ENCODE measurements around the gene NPDC1. TPM values are rescaled to one million over a fixed set of nuclear protein-coding genes. Genes with fewer than 3 reads are reported as not detected.
"Not testable (repeated sequence)": the region's sequence is repeated elsewhere in the genome, so short reads cannot be mapped to it uniquely, and the experiment has no call there.

Gene NPDC1
- total RNA-seq, 4 donors from 2014 or later, result 25.2 to 221 (median 59.2) TPM

DNA sequence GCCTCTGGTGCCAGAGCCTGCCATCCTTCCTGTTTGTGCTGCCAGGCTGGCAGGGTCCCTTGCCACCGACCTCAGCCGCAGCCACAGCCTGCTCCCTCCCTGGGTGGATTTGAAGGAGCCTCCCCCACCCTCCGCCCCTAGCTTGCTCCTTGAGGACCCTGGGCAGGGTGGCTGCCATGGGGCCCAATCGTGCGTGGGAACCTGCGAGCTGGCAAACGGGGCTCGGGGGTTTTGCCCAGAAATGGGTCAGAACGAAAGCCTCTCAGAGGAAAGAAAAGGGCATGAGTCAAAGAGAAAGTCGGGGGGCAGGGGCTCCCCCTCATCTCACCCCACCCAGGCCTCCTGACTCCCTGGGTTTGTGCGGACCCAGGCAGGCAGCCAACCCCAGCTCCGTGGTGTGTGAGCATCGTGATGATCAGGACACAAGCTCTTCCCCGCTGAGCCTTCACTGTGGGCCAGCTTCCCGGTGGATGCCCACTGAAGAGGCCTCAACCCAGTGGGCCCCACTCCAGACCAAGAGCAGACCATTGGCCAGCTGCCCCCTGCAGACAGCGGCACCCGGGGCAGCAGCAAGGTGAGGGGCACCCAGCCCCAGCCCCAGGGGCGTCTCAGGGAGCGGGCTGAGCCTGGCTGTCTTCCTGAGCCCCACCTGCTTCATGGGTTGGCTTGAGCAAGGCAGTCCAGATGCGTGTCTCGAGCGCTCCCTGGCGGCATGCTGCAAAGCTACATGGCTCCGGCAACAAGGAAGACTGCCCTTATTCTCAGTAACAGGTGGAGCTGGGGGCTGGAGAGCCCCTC, 11.1 kb downstream of the NPDC1 start:
- no peaks in the 10 kb centered on the region for H3K9me3 ChIP-seq
- intact Hi-C loops (cut with DNase I; ENCODE audit: low total_unique reads), result loop anchor here (5.0 kb wide), 1 partner anchor 248 kb away; no protein-coding TSS in a partner anchor
- TF ChIP-seq, protein P1, sequence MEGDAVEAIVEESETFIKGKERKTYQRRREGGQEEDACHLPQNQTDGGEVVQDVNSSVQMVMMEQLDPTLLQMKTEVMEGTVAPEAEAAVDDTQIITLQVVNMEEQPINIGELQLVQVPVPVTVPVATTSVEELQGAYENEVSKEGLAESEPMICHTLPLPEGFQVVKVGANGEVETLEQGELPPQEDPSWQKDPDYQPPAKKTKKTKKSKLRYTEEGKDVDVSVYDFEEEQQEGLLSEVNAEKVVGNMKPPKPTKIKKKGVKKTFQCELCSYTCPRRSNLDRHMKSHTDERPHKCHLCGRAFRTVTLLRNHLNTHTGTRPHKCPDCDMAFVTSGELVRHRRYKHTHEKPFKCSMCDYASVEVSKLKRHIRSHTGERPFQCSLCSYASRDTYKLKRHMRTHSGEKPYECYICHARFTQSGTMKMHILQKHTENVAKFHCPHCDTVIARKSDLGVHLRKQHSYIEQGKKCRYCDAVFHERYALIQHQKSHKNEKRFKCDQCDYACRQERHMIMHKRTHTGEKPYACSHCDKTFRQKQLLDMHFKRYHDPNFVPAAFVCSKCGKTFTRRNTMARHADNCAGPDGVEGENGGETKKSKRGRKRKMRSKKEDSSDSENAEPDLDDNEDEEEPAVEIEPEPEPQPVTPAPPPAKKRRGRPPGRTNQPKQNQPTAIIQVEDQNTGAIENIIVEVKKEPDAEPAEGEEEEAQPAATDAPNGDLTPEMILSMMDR (IDR thresholded peaks at IDR 0.05), result peak; percentile 82 to 92 (median 88)
- no peak for TF ChIP-seq POLR2A (IDR thresholded peaks at IDR 0.05)
- DNase-seq, result peak; percentile 76 to 78
- H3K4me3 ChIP-seq, result no peak overlapping the region
- H3K4me1 ChIP-seq, result no peaks in the 10 kb centered on the region
- no peaks in the 10 kb centered on the region for H3K27me3 ChIP-seq
- H3K36me3 ChIP-seq, result no peaks in the 10 kb centered on the region
- H3K27ac ChIP-seq, result no peak overlapping the region

DNA sequence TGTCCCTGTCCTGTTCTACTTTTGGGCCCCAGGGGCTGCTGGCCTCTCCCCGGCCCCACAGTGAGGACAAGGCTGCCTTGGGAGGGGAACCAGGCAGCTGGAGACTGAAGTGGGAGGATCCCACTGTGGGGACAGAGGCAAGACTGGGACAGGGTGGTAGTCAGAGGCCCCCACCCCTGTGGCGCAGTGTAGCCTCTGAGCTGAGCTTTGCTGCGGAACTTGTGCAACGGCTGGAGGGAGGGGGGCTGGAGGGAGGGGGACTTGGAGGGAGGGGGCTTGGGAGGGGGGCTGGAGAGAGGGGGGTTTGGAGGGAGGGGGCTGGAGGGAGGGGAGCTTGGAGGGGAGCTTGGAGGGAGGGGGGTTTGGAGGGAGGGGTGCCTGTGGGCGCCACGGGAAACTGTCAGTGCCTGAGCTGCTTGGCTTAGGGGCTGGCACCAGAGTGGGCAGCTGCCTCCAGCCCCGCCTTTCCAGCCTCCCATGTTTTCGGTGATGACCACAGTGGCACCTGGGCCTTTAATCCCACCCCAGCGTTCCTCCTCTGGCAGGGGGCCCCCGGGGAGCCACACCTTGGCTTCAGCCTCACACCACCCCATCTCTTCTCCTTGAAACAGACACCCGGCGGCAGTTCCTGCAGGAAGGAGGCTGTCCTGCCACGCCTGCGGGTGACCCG, 11.8 kb downstream of the NPDC1 start:
- H3K27me3 ChIP-seq, result no peaks in the 10 kb centered on the region
- TF ChIP-seq, protein P1 (IDR thresholded peaks at IDR 0.05), result no peak
- no peak for TF ChIP-seq POLR2A (IDR thresholded peaks at IDR 0.05)
- H3K4me3 ChIP-seq, result no peak overlapping the region
- H3K27ac ChIP-seq, result no peak overlapping the region
- no peak for DNase-seq
- no peaks in the 10 kb centered on the region for H3K36me3 ChIP-seq
- peaks cover 0 to 4% of the 10 kb centered on the region in 2 donors for H3K4me1 ChIP-seq
- intact Hi-C loops (cut with DNase I; ENCODE audit: low total_unique reads), result loop anchor here (5.0 kb wide), 1 partner anchor 247 kb away; no protein-coding TSS in a partner anchor
- no peaks in the 10 kb centered on the region for H3K9me3 ChIP-seq

DNA sequence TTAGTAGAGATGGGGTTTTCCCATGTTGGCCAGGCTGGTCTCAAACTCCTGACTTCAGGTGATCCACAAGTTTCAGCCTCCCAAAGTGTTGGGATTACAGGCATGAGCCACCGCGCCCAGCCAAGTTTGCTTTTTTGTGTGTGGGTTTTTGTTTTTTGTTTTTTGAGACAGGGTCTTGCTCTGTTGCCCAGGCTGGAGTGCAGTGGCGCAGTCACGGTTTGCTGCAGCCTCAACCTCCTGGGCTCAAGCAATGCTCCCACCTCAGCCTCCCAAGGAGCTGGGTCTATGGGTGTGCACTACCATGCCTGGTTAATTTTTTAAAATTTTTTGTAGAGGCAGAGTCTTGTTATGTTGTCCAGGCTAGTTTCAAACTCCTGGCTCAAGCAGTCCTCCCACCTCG, 12.5 kb downstream of the NPDC1 start:
- H3K4me1 ChIP-seq, result peaks cover 0 to 11% of the 10 kb centered on the region in 2 donors
- H3K27ac ChIP-seq, H3K27me3 ChIP-seq, H3K4me3 ChIP-seq, H3K36me3 ChIP-seq, H3K9me3 ChIP-seq, DNase-seq: not testable (repeated sequence)
- intact Hi-C loops (cut with DNase I; ENCODE audit: low total_unique reads), result loop anchor here (5.0 kb wide), 1 partner anchor 246 kb away; no protein-coding TSS in a partner anchor

DNA sequence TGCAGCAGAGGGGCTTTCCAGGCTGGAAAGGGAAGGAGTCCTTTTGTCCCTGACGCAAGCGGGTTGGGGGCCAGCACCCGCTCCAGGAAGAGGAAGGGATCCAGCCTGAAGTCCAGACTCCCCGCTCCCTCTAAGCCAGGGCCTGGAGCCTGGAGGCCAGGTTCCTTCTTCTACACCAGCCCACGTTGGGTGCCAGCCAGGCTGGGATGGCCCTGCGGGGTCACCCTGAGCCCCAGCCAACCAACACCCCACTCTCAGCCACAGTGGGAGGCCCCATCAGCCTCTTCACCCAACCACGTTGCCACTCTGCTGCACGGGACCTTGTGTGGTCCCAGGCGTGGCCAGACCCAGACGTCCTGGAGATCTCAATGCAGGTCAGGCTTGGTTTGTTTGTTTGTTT, 13.1 kb downstream of the NPDC1 start:
- no peaks in the 10 kb centered on the region for H3K27me3 ChIP-seq
- H3K36me3 ChIP-seq, result no peaks in the 10 kb centered on the region
- peaks cover 0 to 13% of the 10 kb centered on the region in 2 donors for H3K4me1 ChIP-seq
- intact Hi-C loops (cut with DNase I; ENCODE audit: low total_unique reads), result loop anchor here (5.0 kb wide), 1 partner anchor 246 kb away; no protein-coding TSS in a partner anchor
- no peak overlapping the region for H3K27ac ChIP-seq
- TF ChIP-seq, protein P1 (IDR thresholded peaks at IDR 0.05), result no peak
- TF ChIP-seq POLR2A (IDR thresholded peaks at IDR 0.05), result no peak
- DNase-seq, result no peak
- no peaks in the 10 kb centered on the region for H3K9me3 ChIP-seq
- H3K4me3 ChIP-seq, result no peak overlapping the region

DNA sequence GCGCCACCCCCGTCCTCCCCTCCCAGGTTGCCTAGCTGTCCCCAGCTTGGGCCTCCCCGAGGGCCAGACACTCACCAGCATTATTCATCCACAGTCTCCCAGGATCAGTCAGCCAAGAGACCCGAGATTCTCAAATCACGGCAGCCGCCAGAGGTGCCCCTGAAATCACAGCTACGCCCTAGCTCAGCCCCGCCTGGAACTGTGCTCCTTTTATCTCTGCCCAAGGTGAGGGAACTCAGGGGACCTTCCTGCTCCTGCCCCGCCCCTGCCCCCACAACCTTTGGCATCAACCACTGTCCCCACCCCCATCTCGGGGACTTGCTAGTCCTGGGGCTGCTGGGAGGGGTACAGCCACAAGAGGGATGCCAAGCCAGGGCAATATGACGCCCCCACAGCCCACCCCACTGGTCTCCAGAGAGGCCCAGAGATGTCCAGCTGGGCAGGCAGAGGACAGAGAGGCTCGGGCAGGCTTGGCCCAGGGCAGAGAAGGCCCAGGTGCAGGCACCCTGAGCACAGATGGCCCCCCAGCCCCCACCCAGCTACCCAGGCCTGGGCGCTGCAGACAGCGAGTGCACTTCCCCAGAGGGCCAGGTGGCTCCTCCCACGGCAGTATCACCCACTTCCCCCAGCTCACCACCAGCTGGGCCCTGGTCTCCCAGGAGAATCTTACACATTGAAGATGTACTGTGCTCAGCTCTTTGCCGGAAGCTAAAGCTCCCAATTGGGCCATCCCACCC, 13.9 kb downstream of the NPDC1 start, which contains the start of gene FUT7:
TSS of gene FUT7 (minus strand) at position 185 of the 737 bp plus-strand sequence. CDS start at position 88, 97 bp downstream.
- TF ChIP-seq, protein P1 (IDR thresholded peaks at IDR 0.05), result no peak
- no peak for TF ChIP-seq POLR2A (IDR thresholded peaks at IDR 0.05)
- intact Hi-C loops (cut with DNase I; ENCODE audit: low total_unique reads), result loop anchor here (5.0 kb wide), 1 partner anchor 245 kb away; no protein-coding TSS in a partner anchor
- Histone ChIP-seq H3K9me3 (no peaks in the 10 kb centered on the region), H3K27me3 (no peaks in the 10 kb centered on the region), H3K27ac (no peak within 1 kb of the TSS), H3K36me3 (no peaks in the 10 kb centered on the region), H3K4me3 (no peak within 1 kb of the TSS), H3K4me1 (peaks cover 0 to 18% of the 10 kb centered on the region in 2 donors)
- no peak for DNase-seq
